Peyer's patch (tissue), 4 donors: ENCODE data around the gene LMO7.

Experiments used
- POLR2A ChIP-seq, 2 donors: fragments of 450-650 bp; IDR thresholded peaks; one replicate each; pipeline ENCODE4 v1.5.1; 2017; ENCODE audit warnings: antibody characterized with exemption in 2 of 2, mild to moderate bottlenecking in 2 of 2, moderate library complexity in 2 of 2
- TF ChIP-seq, protein P1 (sequence below), 6 experiments: fragments of 450-650 bp in 4 of 6; fragments of 200-600 bp in 2 of 6; sonication (generic) in 1 of 6; IDR thresholded peaks; one replicate each; pipeline ENCODE4 v1.5.1; 2017 to 2019; ENCODE audit warnings: antibody characterized with exemption in 6 of 6, mild to moderate bottlenecking in 3 of 6, moderate library complexity in 1 of 6

DNA sequence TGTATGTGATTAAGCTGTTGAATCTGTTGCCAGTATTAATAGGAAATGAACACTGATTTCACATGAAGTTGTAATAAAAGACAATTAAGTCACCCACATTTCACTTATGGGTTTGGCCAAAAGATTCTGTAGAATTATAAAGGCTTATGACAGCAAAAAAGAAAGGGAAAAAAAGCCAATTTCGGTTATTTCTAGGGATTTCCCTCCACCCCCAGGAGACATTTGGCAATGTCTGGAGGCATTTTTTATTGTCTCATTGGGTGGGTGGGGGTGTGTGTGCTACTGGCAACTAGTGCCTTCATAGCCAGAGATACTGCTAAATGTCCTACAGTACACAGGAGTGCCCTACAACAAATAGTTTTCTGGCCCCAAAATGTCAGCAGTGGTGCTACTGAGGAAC is 175.7 kb downstream of the LMO7 start:
- TF ChIP-seq, protein P1, sequence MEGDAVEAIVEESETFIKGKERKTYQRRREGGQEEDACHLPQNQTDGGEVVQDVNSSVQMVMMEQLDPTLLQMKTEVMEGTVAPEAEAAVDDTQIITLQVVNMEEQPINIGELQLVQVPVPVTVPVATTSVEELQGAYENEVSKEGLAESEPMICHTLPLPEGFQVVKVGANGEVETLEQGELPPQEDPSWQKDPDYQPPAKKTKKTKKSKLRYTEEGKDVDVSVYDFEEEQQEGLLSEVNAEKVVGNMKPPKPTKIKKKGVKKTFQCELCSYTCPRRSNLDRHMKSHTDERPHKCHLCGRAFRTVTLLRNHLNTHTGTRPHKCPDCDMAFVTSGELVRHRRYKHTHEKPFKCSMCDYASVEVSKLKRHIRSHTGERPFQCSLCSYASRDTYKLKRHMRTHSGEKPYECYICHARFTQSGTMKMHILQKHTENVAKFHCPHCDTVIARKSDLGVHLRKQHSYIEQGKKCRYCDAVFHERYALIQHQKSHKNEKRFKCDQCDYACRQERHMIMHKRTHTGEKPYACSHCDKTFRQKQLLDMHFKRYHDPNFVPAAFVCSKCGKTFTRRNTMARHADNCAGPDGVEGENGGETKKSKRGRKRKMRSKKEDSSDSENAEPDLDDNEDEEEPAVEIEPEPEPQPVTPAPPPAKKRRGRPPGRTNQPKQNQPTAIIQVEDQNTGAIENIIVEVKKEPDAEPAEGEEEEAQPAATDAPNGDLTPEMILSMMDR (IDR thresholded peaks at IDR 0.05) = no peak
- TF ChIP-seq POLR2A (IDR thresholded peaks at IDR 0.05) = no peak
